Activated naive CD4-positive, alpha-beta T cell treated with anti-CD3 and anti-CD28 coated beads for 36 hours (primary cell): ENCODE data around the gene BRAF. TPM values are rescaled to one million over a fixed set of nuclear protein-coding genes. Genes with fewer than 3 reads are reported as not detected.
"Not testable (repeated sequence)": the region's sequence is repeated elsewhere in the genome, so short reads cannot be mapped to it uniquely, and the experiment has no call there.

Experiments used
- CTCF ChIA-PET: fragments of 350-600 bp; sonication (Branson Sonifier 250); formaldehyde crosslinking; loops from one replicate; lab custom pipeline; 2021; ENCODE audit warnings: antibody characterized with exemption; lab: Charles Lee
- DNase-seq: peaks from one replicate; pipeline ENCODE4 v3.0.0-alpha.2; 2020
- H3K27ac Mint-ChIP-seq: one replicate; pipeline ENCODE4 v1.8.0; 2021; ENCODE audit warnings: mild to moderate bottlenecking, mixed read lengths
- H3K27me3 Mint-ChIP-seq: one replicate; pipeline ENCODE4 v1.8.0; 2021; ENCODE audit warnings: low read depth, mixed read lengths
- H3K36me3 Mint-ChIP-seq: one replicate; pipeline ENCODE4 v1.8.0; 2021; ENCODE audit warnings: low read depth, mixed read lengths
- H3K4me1 Mint-ChIP-seq: one replicate; pipeline ENCODE4 v1.8.0; 2021; ENCODE audit warnings: low read depth, mixed read lengths
- H3K4me3 Mint-ChIP-seq: one replicate; pipeline ENCODE4 v1.8.0; 2021; ENCODE audit warnings: mild to moderate bottlenecking, moderate library complexity, mixed read lengths
- H3K9me3 Mint-ChIP-seq: one replicate; pipeline ENCODE4 v1.8.0; 2021; ENCODE audit warnings: mixed read lengths
- intact Hi-C: fragments of 100-400 bp; cut with micrococcal nuclease; formaldehyde crosslinking; loops from one replicate; pipeline ENCODE4 v1.15.1; 2023
- total RNA-seq, 2 experiments: library from RNA; stranded (reverse); gene quantifications; one replicate each; pipeline ENCODE4 v1.2.3, GENCODE V29; 2021

The BRAF gene
- 10 to 100 TPM; 24.6 to 28.6 TPM for total RNA-seq

GRCh38 chr7:140924821-140925421, at the start of gene BRAF:
TSS of gene BRAF (minus strand) at chr7:140924929. CDS start at chr7:140924703, 226 bp downstream.
- Mint-ChIP-seq H3K4me3 (peak within 1 kb of the TSS; percentile 95), H3K27me3 (no peaks in the 10 kb centered on the region), H3K36me3 (no peaks in the 10 kb centered on the region), H3K9me3 (peaks cover 2% of the 10 kb centered on the region), H3K4me1 (peaks cover 10% of the 10 kb centered on the region), H3K27ac (peak within 1 kb of the TSS; percentile 96)
- CTCF ChIA-PET: interaction anchor here (1.4 kb wide), 1 partner anchor 114 kb away, joined by 3 read pairs; no protein-coding TSS in a partner anchor
- DNase-seq: peak; percentile 93
- intact Hi-C loops: loop anchor here (1.0 to 10.0 kb wide), 12 partner anchors 23 to 1585 kb away; partner anchors contain the start of genes ADCK2, KDM7A, MRPS33 and NDUFB2

GRCh38 chr7:140972876-140973829, 48.4 kb upstream of the BRAF start:
- H3K9me3 Mint-ChIP-seq: no peaks in the 10 kb centered on the region
- H3K36me3 Mint-ChIP-seq: no peaks in the 10 kb centered on the region
- H3K4me1 Mint-ChIP-seq: no peaks in the 10 kb centered on the region
- no peak for DNase-seq
- intact Hi-C loops: no loop called here
- no peak overlapping the region for H3K27ac Mint-ChIP-seq
- CTCF ChIA-PET: interaction anchor here (0.9 to 1.1 kb wide), 2 partner anchors 39 to 162 kb away, joined by 3 to 4 read pairs; no protein-coding TSS in a partner anchor
- peaks cover 2% of the 10 kb centered on the region for H3K27me3 Mint-ChIP-seq
- no peak overlapping the region for H3K4me3 Mint-ChIP-seq

GRCh38 chr7:140972344-140972743, 47.6 kb upstream of the BRAF start:
- CTCF ChIA-PET: interaction anchor here (0.9 to 1.1 kb wide), 2 partner anchors 40 to 162 kb away, joined by 3 to 4 read pairs; no protein-coding TSS in a partner anchor
- Mint-ChIP-seq H3K4me3 (no peak overlapping the region), H3K27ac (no peak overlapping the region)

GRCh38 chr7:140967438-140967837, 42.7 kb upstream of the BRAF start:
- DNase-seq: no peak
- Mint-ChIP-seq H3K27ac (no peak overlapping the region), H3K4me1 (no peaks in the 10 kb centered on the region), H3K36me3 (no peaks in the 10 kb centered on the region), H3K9me3 (no peaks in the 10 kb centered on the region), H3K4me3 (no peak overlapping the region), H3K27me3 (peaks cover 2% of the 10 kb centered on the region)
- intact Hi-C loops: no loop called here
- CTCF ChIA-PET: interaction anchor here (1.4 kb wide), 1 partner anchor 156 kb away, joined by 6 read pairs; no protein-coding TSS in a partner anchor

More at GRCh38 chr7:140972344-140972743, 47.6 kb upstream of the BRAF start:
- intact Hi-C loops: no loop called here
- Mint-ChIP-seq H3K4me1 (no peaks in the 10 kb centered on the region), H3K27me3 (peaks cover 2% of the 10 kb centered on the region), H3K36me3 (no peaks in the 10 kb centered on the region), H3K9me3 (no peaks in the 10 kb centered on the region)
- DNase-seq: no peak

GRCh38 chr7:140966561-140967233, 42.0 kb upstream of the BRAF start:
- intact Hi-C loops: no loop called here
- CTCF ChIA-PET: interaction anchor here (0.7 to 1.4 kb wide), 2 partner anchors 25 to 156 kb away, joined by 4 to 6 read pairs; no protein-coding TSS in a partner anchor
- Mint-ChIP-seq H3K27me3 (peaks cover 2% of the 10 kb centered on the region), H3K27ac (no peak overlapping the region), H3K4me3 (no peak overlapping the region), H3K9me3 (no peaks in the 10 kb centered on the region), H3K36me3 (no peaks in the 10 kb centered on the region), H3K4me1 (no peaks in the 10 kb centered on the region)
- DNase-seq: no peak

- Mint-ChIP-seq H3K4me1 (no peaks in the 10 kb centered on the region), H3K36me3 (no peaks in the 10 kb centered on the region), H3K27ac (no peak overlapping the region), H3K27me3 (no peaks in the 10 kb centered on the region), H3K9me3 (peaks cover 3% of the 10 kb centered on the region), H3K4me3 (no peak overlapping the region)
- no peak for DNase-seq
- intact Hi-C loops: no loop called here
- CTCF ChIA-PET: no interaction called here
These were observed 36.4 kb upstream of the BRAF start for GRCh38 chr7:140961117-140961516.

- H3K27ac Mint-ChIP-seq, H3K36me3 Mint-ChIP-seq, H3K4me3 Mint-ChIP-seq, DNase-seq, intact Hi-C loops, H3K4me1 Mint-ChIP-seq, H3K27me3 Mint-ChIP-seq, H3K9me3 Mint-ChIP-seq: not testable (repeated sequence)
- CTCF ChIA-PET: interaction anchor here (2.1 kb wide), 1 partner anchor 146 kb away, joined by 9 read pairs; no protein-coding TSS in a partner anchor
These were observed 32.3 kb upstream of the BRAF start for GRCh38 chr7:140956997-140957396.

GRCh38 chr7:140945940-140946339, 21.2 kb upstream of the BRAF start:
- no peak overlapping the region for H3K4me3 Mint-ChIP-seq
- no peaks in the 10 kb centered on the region for H3K9me3 Mint-ChIP-seq
- CTCF ChIA-PET: no interaction called here
- no peaks in the 10 kb centered on the region for H3K27me3 Mint-ChIP-seq
- no peaks in the 10 kb centered on the region for H3K4me1 Mint-ChIP-seq
- no peaks in the 10 kb centered on the region for H3K36me3 Mint-ChIP-seq
- no peak for DNase-seq
- intact Hi-C loops: no loop called here
- H3K27ac Mint-ChIP-seq: no peak overlapping the region

- CTCF ChIA-PET, H3K4me3 Mint-ChIP-seq, H3K27me3 Mint-ChIP-seq, DNase-seq, H3K4me1 Mint-ChIP-seq, intact Hi-C loops, H3K27ac Mint-ChIP-seq, H3K9me3 Mint-ChIP-seq, H3K36me3 Mint-ChIP-seq: not testable (repeated sequence)
These were observed 17.5 kb upstream of the BRAF start for GRCh38 chr7:140942242-140942641.

GRCh38 chr7:140940898-140941297, 16.2 kb upstream of the BRAF start:
- no peak overlapping the region for H3K4me3 Mint-ChIP-seq
- intact Hi-C loops: no loop called here
- H3K36me3 Mint-ChIP-seq: no peaks in the 10 kb centered on the region
- DNase-seq: no peak
- H3K9me3 Mint-ChIP-seq: no peaks in the 10 kb centered on the region
- H3K27ac Mint-ChIP-seq: no peak overlapping the region
- CTCF ChIA-PET: no interaction called here
- H3K4me1 Mint-ChIP-seq: peaks cover 2% of the 10 kb centered on the region
- H3K27me3 Mint-ChIP-seq: no peaks in the 10 kb centered on the region

- CTCF ChIA-PET: no interaction called here
- peaks cover 2% of the 10 kb centered on the region for H3K4me1 Mint-ChIP-seq
- H3K9me3 Mint-ChIP-seq: no peaks in the 10 kb centered on the region
- no peak for DNase-seq
- no peak overlapping the region for H3K27ac Mint-ChIP-seq
- no peaks in the 10 kb centered on the region for H3K36me3 Mint-ChIP-seq
- intact Hi-C loops: no loop called here
- H3K27me3 Mint-ChIP-seq: no peaks in the 10 kb centered on the region
- no peak overlapping the region for H3K4me3 Mint-ChIP-seq
These were observed 13.1 kb upstream of the BRAF start for GRCh38 chr7:140937702-140938264.
